Vagina (tissue), 2 donors: ENCODE measurements around the gene SPOCK1.

Experiments
- POLR2A ChIP-seq, 2 donors: fragments of 450-650 bp; IDR thresholded peaks; one replicate each; pipeline ENCODE4 v1.6.1; 2017; ENCODE audit warnings: antibody characterized with exemption in 2 of 2, mild to moderate bottlenecking in 2 of 2, moderate library complexity in 2 of 2
- POLR2AphosphoS5 ChIP-seq, 2 donors: sonication (generic); formaldehyde crosslinking; IDR thresholded peaks; one replicate each; pipeline ENCODE4 v1.9.0; 2017; ENCODE audit warnings: antibody characterized with exemption in 2 of 2, mild to moderate bottlenecking in 2 of 2, low read depth in 1 of 2; ENCODE audit not compliant: insufficient read depth in 1 of 2
- TF ChIP-seq, protein P1 (sequence below), 3 experiments: fragments of 450-650 bp in 2 of 3; fragments of 200-600 bp in 1 of 3; sonication (generic) in 1 of 3; IDR thresholded peaks; one replicate each; pipeline ENCODE4 v1.5.1; 2017 to 2019; ENCODE audit warnings: antibody characterized with exemption in 3 of 3, mild to moderate bottlenecking in 2 of 3, moderate library complexity in 2 of 3

DNA sequence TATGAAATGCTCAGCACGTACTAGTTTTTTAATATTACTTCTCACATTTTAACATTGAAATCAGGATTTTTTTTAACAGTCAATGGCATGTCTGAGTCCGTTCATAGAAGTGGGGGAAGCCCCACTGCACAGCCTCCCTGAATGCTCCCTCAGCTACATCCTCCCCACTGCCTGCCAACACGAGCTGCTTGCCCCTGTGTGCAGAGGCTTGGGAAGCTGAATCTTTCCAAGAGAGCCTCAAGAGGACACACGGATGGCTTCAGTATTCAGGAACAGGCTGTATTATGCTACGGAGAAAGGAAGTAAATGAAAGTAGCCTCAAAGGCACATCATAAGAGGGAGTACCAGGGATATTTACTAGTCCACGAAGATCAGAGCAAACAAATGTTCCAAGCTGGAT lies 248.7 kb downstream of the SPOCK1 start:
- TF ChIP-seq, protein P1, sequence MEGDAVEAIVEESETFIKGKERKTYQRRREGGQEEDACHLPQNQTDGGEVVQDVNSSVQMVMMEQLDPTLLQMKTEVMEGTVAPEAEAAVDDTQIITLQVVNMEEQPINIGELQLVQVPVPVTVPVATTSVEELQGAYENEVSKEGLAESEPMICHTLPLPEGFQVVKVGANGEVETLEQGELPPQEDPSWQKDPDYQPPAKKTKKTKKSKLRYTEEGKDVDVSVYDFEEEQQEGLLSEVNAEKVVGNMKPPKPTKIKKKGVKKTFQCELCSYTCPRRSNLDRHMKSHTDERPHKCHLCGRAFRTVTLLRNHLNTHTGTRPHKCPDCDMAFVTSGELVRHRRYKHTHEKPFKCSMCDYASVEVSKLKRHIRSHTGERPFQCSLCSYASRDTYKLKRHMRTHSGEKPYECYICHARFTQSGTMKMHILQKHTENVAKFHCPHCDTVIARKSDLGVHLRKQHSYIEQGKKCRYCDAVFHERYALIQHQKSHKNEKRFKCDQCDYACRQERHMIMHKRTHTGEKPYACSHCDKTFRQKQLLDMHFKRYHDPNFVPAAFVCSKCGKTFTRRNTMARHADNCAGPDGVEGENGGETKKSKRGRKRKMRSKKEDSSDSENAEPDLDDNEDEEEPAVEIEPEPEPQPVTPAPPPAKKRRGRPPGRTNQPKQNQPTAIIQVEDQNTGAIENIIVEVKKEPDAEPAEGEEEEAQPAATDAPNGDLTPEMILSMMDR (IDR thresholded peaks at IDR 0.05): no peak
- TF ChIP-seq POLR2A (IDR thresholded peaks at IDR 0.05): no peak
- TF ChIP-seq POLR2AphosphoS5 (IDR thresholded peaks at IDR 0.05; ENCODE audit: insufficient read depth in 1 of 2, low read depth in 1 of 2): no peak
